Neural progenitor cell (in vitro differentiated cells): ENCODE results near the gene DPH1. TPM values are rescaled to one million over a fixed set of nuclear protein-coding genes. Genes with fewer than 3 reads are reported as not detected.

Source experiments
- DNase-seq: peaks from one replicate; pipeline ENCODE4 v3.0.0-alpha.2; 2016; ENCODE audit warnings: low spot score
- H2AFZ ChIP-seq: fragments of 200-600 bp; sonication (generic); replicated peaks from 2 replicates; pipeline ENCODE4 v1.6.1; 2016; ENCODE audit warnings: antibody characterized with exemption
- H3F3A ChIP-seq: fragments of 200-600 bp; sonication (generic); 2 replicates; pipeline ENCODE4 v1.6.1; 2016; ENCODE audit warnings: antibody characterized with exemption, low read depth
- H3K27ac ChIP-seq: fragments of 200-600 bp; sonication (generic); 2 replicates; pipeline ENCODE4 v1.5.1; 2016; ENCODE audit warnings: mild to moderate bottlenecking
- H3K27me3 ChIP-seq: fragments of 200-600 bp; sonication (generic); 2 replicates; pipeline ENCODE4 v1.6.1; 2016; ENCODE audit warnings: mild to moderate bottlenecking, moderate library complexity
- H3K36me3 ChIP-seq: fragments of 200-600 bp; sonication (generic); 2 replicates; pipeline ENCODE4 v1.5.1; 2016
- H3K4me1 ChIP-seq: fragments of 200-600 bp; sonication (generic); 2 replicates; pipeline ENCODE4 v1.6.1; 2016; ENCODE audit warnings: mixed run types
- H3K4me2 ChIP-seq: fragments of 200-600 bp; sonication (generic); 2 replicates; pipeline ENCODE4 v1.6.1; 2016
- H3K4me3 ChIP-seq: fragments of 200-600 bp; sonication (generic); 2 replicates; pipeline ENCODE4 v1.5.1; 2016
- H3K79me2 ChIP-seq: fragments of 200-600 bp; sonication (generic); 2 replicates; pipeline ENCODE4 v1.6.1; 2016; ENCODE audit warnings: low read depth
- H3K9ac ChIP-seq: fragments of 200-600 bp; sonication (generic); 2 replicates; pipeline ENCODE4 v1.6.1; 2016
- H3K9me3 ChIP-seq: fragments of 200-600 bp; sonication (generic); 2 replicates; pipeline ENCODE4 v1.5.1; 2016; ENCODE audit warnings: low read depth
- H4K20me1 ChIP-seq: fragments of 200-600 bp; sonication (generic); 2 replicates; pipeline ENCODE4 v1.6.1; 2016; ENCODE audit warnings: low read depth
- H3K27ac Mint-ChIP-seq: 3 replicates; pipeline ENCODE4 v1.8.0; 2021; ENCODE audit warnings: mixed read lengths
- H3K27me3 Mint-ChIP-seq: 2 replicates; pipeline ENCODE4 v1.8.0; 2022; ENCODE audit warnings: low read depth, mild to moderate bottlenecking, inconsistent platforms, moderate library complexity, mixed read lengths; ENCODE audit not compliant: insufficient read depth
- H3K36me3 Mint-ChIP-seq: 3 replicates; pipeline ENCODE4 v1.8.0; 2021; ENCODE audit warnings: mixed read lengths
- H3K4me1 Mint-ChIP-seq: 3 replicates; pipeline ENCODE4 v1.8.0; 2021; ENCODE audit warnings: mixed read lengths
- H3K4me3 Mint-ChIP-seq: 3 replicates; pipeline ENCODE4 v1.8.0; 2021; ENCODE audit warnings: mild to moderate bottlenecking, moderate library complexity, mixed read lengths
- H3K9me3 Mint-ChIP-seq: 3 replicates; pipeline ENCODE4 v1.8.0; 2020; ENCODE audit warnings: mixed read lengths
- EZH2 ChIP-seq: fragments of 200-600 bp; sonication (generic); IDR thresholded peaks from 2 replicates; pipeline ENCODE4 v1.6.1; 2017; ENCODE audit warnings: antibody characterized with exemption, mild to moderate bottlenecking, moderate library complexity
- EZH2phosphoT487 ChIP-seq: fragments of 200-600 bp; sonication (generic); IDR thresholded peaks from 2 replicates; pipeline ENCODE4 v1.6.1; 2017; ENCODE audit warnings: antibody characterized with exemption
- total RNA-seq: library from RNA; depleted of rRNA; stranded (reverse); fragments of >200 nt; gene quantifications from 2 replicates; pipeline ENCODE4 v1.2.3, GENCODE V29; 2015; ENCODE audit warnings: low replicate concordance
- TF ChIP-seq, protein P1 (sequence below): fragments of 200-600 bp; sonication (generic); IDR thresholded peaks from 2 replicates; pipeline ENCODE4 v1.5.1; 2017; ENCODE audit warnings: antibody characterized with exemption, mild to moderate bottlenecking

The DPH1 gene
- total RNA-seq, 1 donor from 2014 or later: 21.1 TPM

DNA sequence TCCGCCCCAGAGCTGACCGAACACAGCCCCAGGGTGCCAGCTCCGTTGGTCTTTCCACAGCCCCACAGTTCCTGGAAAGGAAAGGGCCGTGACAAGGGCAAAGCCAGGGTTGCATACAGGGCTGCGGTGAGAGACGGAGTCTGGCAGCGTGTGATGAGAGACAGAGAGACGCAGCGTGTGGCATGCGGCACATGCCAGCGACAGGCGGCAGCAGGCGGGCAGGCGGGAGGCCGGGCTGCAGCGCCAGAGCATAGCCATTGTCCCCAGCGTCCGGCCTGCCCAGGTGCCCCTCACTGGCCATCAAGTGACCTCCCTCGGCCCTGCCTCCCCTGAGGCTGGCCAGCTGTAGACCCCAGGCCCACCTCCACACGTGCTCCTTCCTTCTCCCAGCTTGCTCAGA lies 13.5 kb upstream of the DPH1 start:
- H3K27me3 Mint-ChIP-seq: peaks cover 18% of the 10 kb centered on the region

DNA sequence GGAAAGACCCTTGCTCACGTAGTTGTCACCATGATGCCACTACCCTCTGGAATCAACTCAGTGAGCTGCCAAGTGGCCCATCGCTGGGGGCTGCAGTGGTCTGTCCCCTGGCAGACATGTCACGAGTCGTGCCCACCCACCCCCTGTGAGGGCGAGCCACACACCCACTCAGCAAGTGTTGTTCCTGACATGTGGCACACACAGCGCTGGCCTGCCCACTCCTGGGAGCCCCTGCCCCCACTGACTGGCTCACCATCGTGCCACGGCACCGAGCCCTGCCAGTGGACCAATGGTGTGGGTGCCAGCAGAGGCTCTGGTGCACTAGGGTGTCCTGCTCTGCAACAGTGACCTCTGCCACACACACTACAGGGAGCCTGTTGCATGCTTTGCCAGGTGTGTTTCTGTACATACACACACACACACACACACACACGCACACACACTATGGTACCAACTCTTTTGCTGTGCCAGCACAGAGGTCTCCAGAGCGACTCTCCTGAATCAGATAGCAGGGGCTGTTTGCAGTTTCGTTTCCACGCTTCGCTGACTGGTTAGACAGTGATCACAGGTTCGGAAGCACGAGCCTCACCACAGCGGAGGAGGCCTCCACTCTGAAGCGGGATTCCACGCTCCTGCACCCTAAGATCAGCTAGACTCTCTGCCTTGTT lies 12.5 kb upstream of the DPH1 start:
- no peaks in the 10 kb centered on the region for H3K36me3 ChIP-seq
- TF ChIP-seq EZH2phosphoT487: no peak
- TF ChIP-seq, protein P1, sequence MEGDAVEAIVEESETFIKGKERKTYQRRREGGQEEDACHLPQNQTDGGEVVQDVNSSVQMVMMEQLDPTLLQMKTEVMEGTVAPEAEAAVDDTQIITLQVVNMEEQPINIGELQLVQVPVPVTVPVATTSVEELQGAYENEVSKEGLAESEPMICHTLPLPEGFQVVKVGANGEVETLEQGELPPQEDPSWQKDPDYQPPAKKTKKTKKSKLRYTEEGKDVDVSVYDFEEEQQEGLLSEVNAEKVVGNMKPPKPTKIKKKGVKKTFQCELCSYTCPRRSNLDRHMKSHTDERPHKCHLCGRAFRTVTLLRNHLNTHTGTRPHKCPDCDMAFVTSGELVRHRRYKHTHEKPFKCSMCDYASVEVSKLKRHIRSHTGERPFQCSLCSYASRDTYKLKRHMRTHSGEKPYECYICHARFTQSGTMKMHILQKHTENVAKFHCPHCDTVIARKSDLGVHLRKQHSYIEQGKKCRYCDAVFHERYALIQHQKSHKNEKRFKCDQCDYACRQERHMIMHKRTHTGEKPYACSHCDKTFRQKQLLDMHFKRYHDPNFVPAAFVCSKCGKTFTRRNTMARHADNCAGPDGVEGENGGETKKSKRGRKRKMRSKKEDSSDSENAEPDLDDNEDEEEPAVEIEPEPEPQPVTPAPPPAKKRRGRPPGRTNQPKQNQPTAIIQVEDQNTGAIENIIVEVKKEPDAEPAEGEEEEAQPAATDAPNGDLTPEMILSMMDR: no peak
- no peak for TF ChIP-seq EZH2
- Mint-ChIP-seq H3K4me1 (peaks cover 53% of the 10 kb centered on the region), H3K27me3 (peaks cover 16% of the 10 kb centered on the region), H3K36me3 (no peaks in the 10 kb centered on the region), H3K27ac (peak overlapping the region; percentile 87), H3K9me3 (no peaks in the 10 kb centered on the region), H3K4me3 (no peak overlapping the region)
- H3K4me3 ChIP-seq: no peak overlapping the region
- H4K20me1 ChIP-seq: peaks cover 1% of the 10 kb centered on the region
- DNase-seq: no peak
- no peak overlapping the region for H3K4me2 ChIP-seq
- H2AFZ ChIP-seq: no peak overlapping the region
- no peaks in the 10 kb centered on the region for H3K9me3 ChIP-seq
- H3K79me2 ChIP-seq: no peaks in the 10 kb centered on the region
- H3K4me1 ChIP-seq: no peaks in the 10 kb centered on the region
- peaks cover 1% of the 10 kb centered on the region for H3F3A ChIP-seq
- no peak overlapping the region for H3K27ac ChIP-seq
- peaks cover 97% of the 10 kb centered on the region for H3K27me3 ChIP-seq
- no peak overlapping the region for H3K9ac ChIP-seq

More for the DNA sequence above, 13.5 kb upstream of the DPH1 start:
- peaks cover 11% of the 10 kb centered on the region for H3F3A ChIP-seq
- H3K9ac ChIP-seq: no peak overlapping the region
- no peaks in the 10 kb centered on the region for H3K36me3 ChIP-seq
- H3K79me2 ChIP-seq: no peaks in the 10 kb centered on the region
- TF ChIP-seq, protein P1: no peak
- TF ChIP-seq EZH2phosphoT487 (no peak), EZH2 (no peak)
- no peak overlapping the region for H2AFZ ChIP-seq
- H3K9me3 Mint-ChIP-seq: no peaks in the 10 kb centered on the region
- H3K27ac ChIP-seq: no peak overlapping the region
- peaks cover 97% of the 10 kb centered on the region for H3K27me3 ChIP-seq
- no peak for DNase-seq
- H3K4me1 Mint-ChIP-seq: peaks cover 63% of the 10 kb centered on the region
- H3K4me1 ChIP-seq: peaks cover 8% of the 10 kb centered on the region
- no peaks in the 10 kb centered on the region for H3K36me3 Mint-ChIP-seq
- no peak overlapping the region for H3K4me3 ChIP-seq
- no peak overlapping the region for H3K4me3 Mint-ChIP-seq
- H3K9me3 ChIP-seq: no peaks in the 10 kb centered on the region
- no peak overlapping the region for H3K27ac Mint-ChIP-seq
- H4K20me1 ChIP-seq: peaks cover 8% of the 10 kb centered on the region
- H3K4me2 ChIP-seq: no peak overlapping the region

DNA sequence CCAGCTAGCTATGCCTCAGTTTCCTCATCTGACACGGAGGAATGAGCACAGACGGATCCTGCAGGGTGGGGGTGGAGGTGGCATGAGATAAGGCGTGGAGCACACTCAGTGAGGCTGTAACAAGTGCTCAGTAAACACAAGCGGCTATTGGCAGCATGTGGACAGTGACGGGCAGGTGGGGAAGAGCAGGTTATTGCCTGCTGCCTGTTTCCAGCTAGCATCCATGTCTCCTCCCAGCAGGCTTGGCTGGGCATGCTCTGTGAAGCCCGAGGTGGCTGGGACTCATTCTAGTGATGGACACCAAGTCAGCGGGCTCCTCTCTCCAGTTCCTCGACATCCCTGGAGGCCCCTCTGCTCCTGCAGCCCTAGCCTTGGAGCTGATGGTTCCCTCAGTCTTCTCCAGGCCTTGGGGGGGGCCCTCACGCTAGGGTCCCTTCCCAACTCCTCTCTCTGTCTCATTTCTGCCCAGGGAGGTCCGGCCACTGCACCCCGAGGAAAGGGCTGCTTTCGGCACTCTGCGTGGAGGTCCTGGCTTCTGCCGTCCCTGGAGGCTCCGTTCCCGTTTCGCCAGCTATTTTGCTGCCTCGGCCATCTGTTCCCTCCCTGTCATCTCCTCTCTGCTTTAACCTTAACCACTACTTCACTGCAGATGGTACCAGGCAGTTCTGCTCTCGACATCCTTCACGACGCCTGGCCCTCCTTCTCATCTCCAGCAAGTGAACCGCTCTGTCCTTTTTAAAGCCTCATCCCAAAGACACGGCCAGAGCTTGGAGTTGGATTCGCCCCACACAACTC lies 11.0 kb upstream of the DPH1 start:
- Mint-ChIP-seq H3K27me3 (peaks cover 15% of the 10 kb centered on the region), H3K27ac (peak overlapping the region; percentile 86), H3K4me1 (peaks cover 56% of the 10 kb centered on the region), H3K9me3 (no peaks in the 10 kb centered on the region), H3K4me3 (peak overlapping the region; percentile 28), H3K36me3 (no peaks in the 10 kb centered on the region)
- H3K4me2 ChIP-seq: no peak overlapping the region
- no peak for DNase-seq
- TF ChIP-seq, protein P1: no peak
- TF ChIP-seq EZH2: no peak
- TF ChIP-seq EZH2phosphoT487: no peak
- peaks cover 99% of the 10 kb centered on the region for H3K27me3 ChIP-seq
- no peaks in the 10 kb centered on the region for H3K36me3 ChIP-seq
- peaks cover 13% of the 10 kb centered on the region for H3F3A ChIP-seq
- H3K27ac ChIP-seq: no peak overlapping the region
- H3K4me3 ChIP-seq: no peak overlapping the region
- peaks cover 13% of the 10 kb centered on the region for H3K4me1 ChIP-seq
- no peaks in the 10 kb centered on the region for H3K79me2 ChIP-seq
- peaks cover 4% of the 10 kb centered on the region for H4K20me1 ChIP-seq
- no peaks in the 10 kb centered on the region for H3K9me3 ChIP-seq
- H3K9ac ChIP-seq: no peak overlapping the region
- H2AFZ ChIP-seq: no peak overlapping the region
